Measurements from ENCODE around the gene EML4. TPM values are rescaled to one million over a fixed set of nuclear protein-coding genes. Genes with fewer than 3 reads are reported as not detected.

The EML4 gene
- total and polyA plus RNA-seq, 2 of the 13 experiments (the other 11 are each of a cell fraction or from before 2014, with no cell fraction given) = 243 to 476 TPM

- TF ChIP-seq ZBTB40 (IDR thresholded peaks at IDR 0.05) = no peak
- no peak; the same call in 1 of the 2 replicates for TF ChIP-seq ZBTB40 (CRISPR knock-in tag; IDR thresholded peaks at IDR 0.05)
- peak; percentile 68; the same call in 1 of the 2 replicates for TF ChIP-seq TEF (CRISPR knock-in tag; IDR thresholded peaks at IDR 0.05)
- peak; percentile 40; the same call in 1 of the 2 replicates for TF ChIP-seq ZNF776 (CRISPR knock-in tag; IDR thresholded peaks at IDR 0.05)
- 0 out of 2 replicates have a peak, but pooled peaks have one; percentile 4 for TF ChIP-seq ZBTB33 (CRISPR knock-in tag; IDR thresholded peaks at IDR 0.05)
- TF ChIP-seq ZNF646 (CRISPR knock-in tag; IDR thresholded peaks at IDR 0.05) = no peak
- TF ChIP-seq CCAR2 (optimal IDR thresholded peaks at IDR 0.05; ENCODE audit: low read depth, low read length) = peak; percentile 83
- peak; percentile 93; the same call in 1 of the 2 replicates for TF ChIP-seq ZNF235 (CRISPR knock-in tag; IDR thresholded peaks at IDR 0.05; ENCODE audit: borderline replicate concordance)
- no peak for TF ChIP-seq ZKSCAN5 (CRISPR knock-in tag; IDR thresholded peaks at IDR 0.05)
Observed at GRCh38 chr2:42360890-42361727, 192.0 kb downstream of the EML4 start, which contains the start of gene COX7A2L (continued).

Measured in HepG2 (cell line).